ENCODE results near the gene TENT4B. TPM values are rescaled to one million over a fixed set of nuclear protein-coding genes. Genes with fewer than 3 reads are reported as not detected.

The TENT4B gene
- total RNA-seq, 1 experiment from 2014 or later: 16.9 TPM

- H3K9me2 ChIP-seq (ENCODE audit: insufficient read depth): no peaks in the 10 kb centered on the region
- ATAC-seq (no peak), DNase-seq (ENCODE audit: low read depth, low spot score) (no peak)
- POLR2A ChIA-PET: no interaction called here
- H3K36me3 ChIP-seq (ENCODE audit: control insufficient read depth in 1 of 2, insufficient read depth in 2 of 2, low read length in 2 of 2): no peaks in the 10 kb centered on the region
- TF ChIP-seq MAX (IDR thresholded peaks at IDR 0.05) (no peak), ATF3 (IDR thresholded peaks at IDR 0.05) (no peak)
- no peak overlapping the region for H3K9ac ChIP-seq (ENCODE audit: low read length)
- intact Hi-C loops (cut with micrococcal nuclease): no loop called here
- H3K4me1 ChIP-seq (ENCODE audit: control insufficient read depth in 1 of 2, insufficient read depth in 2 of 2, low read length in 2 of 2): peaks cover 0 to 6% of the 10 kb centered on the region in 2 experiments; a peak in 1 of 4 replicates
- RAD21 ChIA-PET (ENCODE audit: low non-redundant PET in 1 of 2, low total read pairs in 2 of 2, uncharacterized antibody in 2 of 2, unreplicated experiment in 2 of 2): interaction anchor here (0.6 to 0.7 kb wide), 2 partner anchors 19 to 89 kb away, joined by 5 to 6 read pairs; no protein-coding TSS in a partner anchor
- no peaks in the 10 kb centered on the region for H3K27me3 ChIP-seq (ENCODE audit: insufficient read depth, low read length)
- no peaks in the 10 kb centered on the region for H3K9me3 ChIP-seq (ENCODE audit: control insufficient read depth in 1 of 2, insufficient read depth in 1 of 2, low read depth in 1 of 2, low read length in 2 of 2)
- H4K20me1 ChIP-seq (ENCODE audit: insufficient read depth): no peaks in the 10 kb centered on the region
- H3K27ac ChIP-seq (ENCODE audit: low read depth, low read length): no peak overlapping the region
- CTCF ChIA-PET: interaction anchor here (0.7 kb wide), 1 partner anchor 85 kb away, joined by 3 read pairs; no protein-coding TSS in a partner anchor
- no TSS peak for BruUV-seq (replicated peaks)
- no peak overlapping the region for H3K4me2 ChIP-seq (ENCODE audit: low read length)
- H3K79me2 ChIP-seq (ENCODE audit: insufficient read depth, low read length): no peaks in the 10 kb centered on the region
- H2AFZ ChIP-seq (ENCODE audit: low read depth, low read length, poor library complexity, severe bottlenecking): no peak overlapping the region
- no peak overlapping the region for H3K4me3 ChIP-seq (replicated peaks in 1 of 2; ENCODE audit: low read depth in 1 of 2, low read length in 2 of 2)
Observed at GRCh38 chr16:50144211-50144610, 8.9 kb upstream of the TENT4B start.

- no peak overlapping the region for H3K27ac ChIP-seq (ENCODE audit: low read depth, low read length)
- H3K27me3 ChIP-seq (ENCODE audit: insufficient read depth, low read length): no peaks in the 10 kb centered on the region
- no TSS peak for BruUV-seq (replicated peaks)
- no peak overlapping the region for H2AFZ ChIP-seq (ENCODE audit: low read depth, low read length, poor library complexity, severe bottlenecking)
- ATAC-seq (no peak), DNase-seq (ENCODE audit: low read depth, low spot score) (no peak)
- H3K4me2 ChIP-seq (ENCODE audit: low read length): no peak overlapping the region
- H3K79me2 ChIP-seq (ENCODE audit: insufficient read depth, low read length): no peaks in the 10 kb centered on the region
- no peaks in the 10 kb centered on the region for H3K36me3 ChIP-seq (ENCODE audit: control insufficient read depth in 1 of 2, insufficient read depth in 2 of 2, low read length in 2 of 2)
- H3K9me3 ChIP-seq (ENCODE audit: control insufficient read depth in 1 of 2, insufficient read depth in 1 of 2, low read depth in 1 of 2, low read length in 2 of 2): no peaks in the 10 kb centered on the region
- ChIA-PET POLR2A (no interaction called here), CTCF (no interaction called here), RAD21 (ENCODE audit: low non-redundant PET in 1 of 2, low total read pairs in 2 of 2, uncharacterized antibody in 2 of 2, unreplicated experiment in 2 of 2) (no interaction called here)
- H3K4me3 ChIP-seq (replicated peaks in 1 of 2; ENCODE audit: low read depth in 1 of 2, low read length in 2 of 2): no peak overlapping the region
- no peaks in the 10 kb centered on the region for H4K20me1 ChIP-seq (ENCODE audit: insufficient read depth)
- intact Hi-C loops (cut with micrococcal nuclease): no loop called here
- H3K9me2 ChIP-seq (ENCODE audit: insufficient read depth): no peaks in the 10 kb centered on the region
- H3K9ac ChIP-seq (ENCODE audit: low read length): no peak overlapping the region
- peaks cover 0 to 7% of the 10 kb centered on the region in 2 experiments; a peak in 1 of 4 replicates for H3K4me1 ChIP-seq (ENCODE audit: control insufficient read depth in 1 of 2, insufficient read depth in 2 of 2, low read length in 2 of 2)
- TF ChIP-seq POLR2A (IDR thresholded peaks at IDR 0.05; ENCODE audit: borderline replicate concordance, extremely low read depth, insufficient read depth, insufficient read length) (no peak), SRF (IDR thresholded peaks at IDR 0.05; ENCODE audit: low read depth) (no peak), FOSL1 (IDR thresholded peaks at IDR 0.05; ENCODE audit: low read depth) (no peak), TCF7L2 (IDR thresholded peaks at IDR 0.05; ENCODE audit: borderline replicate concordance, extremely low read depth, insufficient read depth, insufficient read length) (no peak), EZH2 (IDR thresholded peaks at IDR 0.05) (no peak), ZFX (IDR thresholded peaks at IDR 0.05) (no peak), CBX3 (IDR thresholded peaks at IDR 0.05; ENCODE audit: low read depth) (no peak), CEBPB (IDR thresholded peaks at IDR 0.05; ENCODE audit: low read depth) (no peak), ATF3 (IDR thresholded peaks at IDR 0.05) (no peak), EGR1 (IDR thresholded peaks at IDR 0.05; ENCODE audit: low read depth) (no peak), ZNF274 (IDR thresholded peaks at IDR 0.05; ENCODE audit: low read depth, low read length) (no peak), MAX (IDR thresholded peaks at IDR 0.05) (no peak), ELF1 (IDR thresholded peaks at IDR 0.05; ENCODE audit: borderline replicate concordance, low read depth) (no peak), JUND (IDR thresholded peaks at IDR 0.05) (no peak), ZBTB33 (IDR thresholded peaks at IDR 0.05; ENCODE audit: extremely low read depth, insufficient replicate concordance, low read length) (no peak)
Observed at GRCh38 chr16:50146479-50147435, 6.3 kb upstream of the TENT4B start.

Measured in HCT116 (cell line).